Transverse colon (tissue), 4 donors: ENCODE data around the gene GTF2A2.

ENCODE experiments used
- CTCF ChIP-seq, 5 experiments: fragments of 200-600 bp in 3 of 5; fragments of 450-650 bp in 2 of 5; sonication (generic) in 3 of 5; IDR thresholded peaks; 1 replicate in 2 of 5; 2 replicates in 3 of 5; pipeline ENCODE4 v1.5.1; 2016 to 2017; ENCODE audit warnings: antibody characterized with exemption in 5 of 5, inconsistent platforms in 3 of 5, mild to moderate bottlenecking in 2 of 5, moderate library complexity in 1 of 5
- EP300 ChIP-seq: sonication (generic); formaldehyde crosslinking; IDR thresholded peaks from one replicate; pipeline ENCODE4 v1.6.1; 2017; ENCODE audit warnings: antibody characterized with exemption, low read depth
- POLR2AphosphoS5 ChIP-seq, 3 donors: sonication (generic); formaldehyde crosslinking; IDR thresholded peaks; one replicate each; pipeline ENCODE4 v1.6.1; 2016; ENCODE audit warnings: antibody characterized with exemption in 3 of 3

- TF ChIP-seq POLR2AphosphoS5 (IDR thresholded peaks at IDR 0.05) (no peak), CTCF (IDR thresholded peaks at IDR 0.05) (no peak), EP300 (no peak)
Measured at GRCh38 chr15:59659366-59659765, 2.1 kb upstream of the GTF2A2 start.
